BJ (cell line): ENCODE results near the gene RASGRP1. TPM values are rescaled to one million over a fixed set of nuclear protein-coding genes. Genes with fewer than 3 reads are reported as not detected.

ENCODE experiments used
- CTCF ChIA-PET: fragments of 350-600 bp; formaldehyde crosslinking; extraction: SDS; loops from one replicate; lab custom pipeline; 2021; ENCODE audit warnings: antibody characterized with exemption, inconsistent platforms; lab: Yijun Ruan, JAX
- POLR2A ChIA-PET: fragments of 300-600 bp; sonication (Branson Sonifier 250); formaldehyde crosslinking; extraction: SDS; loops from one replicate; lab custom pipeline; 2021; ENCODE audit warnings: antibody characterized with exemption; lab: Charles Lee
- DNase-seq: peaks from one replicate; pipeline ENCODE4 v3.0.0-alpha.2; 2011; ENCODE audit warnings: low read depth
- H3K27me3 ChIP-seq: 2 replicates; pipeline ENCODE4 v1.6.0; 2011; ENCODE audit warnings: low read length; ENCODE audit not compliant: control insufficient read depth, insufficient read depth
- H3K36me3 ChIP-seq: 2 replicates; pipeline ENCODE4 v1.5.1; 2011; ENCODE audit warnings: low read length; ENCODE audit not compliant: control insufficient read depth, insufficient read depth
- H3K4me3 ChIP-seq: 2 replicates; pipeline ENCODE4 v1.5.1; 2011; ENCODE audit warnings: low read depth, mild to moderate bottlenecking, control low read depth, low read length
- polyA plus RNA-seq: library from polyadenylated mRNA; depleted of rRNA; stranded (reverse); fragments of >200 nt; gene quantifications from 2 replicates; pipeline ENCODE4 v1.2.3, GENCODE V29; 2011
- TF ChIP-seq, protein P1 (sequence below): IDR thresholded peaks from 2 replicates; pipeline ENCODE4 v1.5.1; 2011; ENCODE audit warnings: low read depth, mild to moderate bottlenecking, control low read depth, inconsistent platforms, low read length, moderate library complexity; ENCODE audit not compliant: insufficient read depth

The RASGRP1 gene
- polyA plus RNA-seq, 1 experiment, result 4.3 TPM

DNA sequence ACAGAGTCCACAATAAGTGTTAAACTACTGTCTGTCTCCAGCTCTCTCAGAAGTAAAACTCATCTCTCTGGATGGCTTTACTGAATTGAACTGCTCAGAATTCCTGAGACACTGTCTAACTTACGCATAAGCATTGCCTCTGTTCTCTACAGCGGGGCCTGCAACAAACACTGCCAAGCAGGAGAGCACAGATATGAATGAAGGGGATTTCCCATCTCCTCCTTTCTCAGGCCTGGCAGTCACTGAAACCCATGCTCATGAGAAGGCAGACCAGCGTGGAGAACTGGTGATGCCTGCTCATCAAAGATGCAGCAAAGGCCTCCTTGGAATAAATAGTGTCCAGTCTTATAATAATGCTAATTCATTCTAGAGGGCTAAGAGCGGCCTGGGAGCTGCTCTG, 10.3 kb downstream of the RASGRP1 start:
- CTCF ChIA-PET, result interaction anchor here (1.0 to 5.5 kb wide), 3 partner anchors 10 to 129 kb away, joined by 3 to 37 read pairs (median 4); partner anchors contain the start of gene RASGRP1

DNA sequence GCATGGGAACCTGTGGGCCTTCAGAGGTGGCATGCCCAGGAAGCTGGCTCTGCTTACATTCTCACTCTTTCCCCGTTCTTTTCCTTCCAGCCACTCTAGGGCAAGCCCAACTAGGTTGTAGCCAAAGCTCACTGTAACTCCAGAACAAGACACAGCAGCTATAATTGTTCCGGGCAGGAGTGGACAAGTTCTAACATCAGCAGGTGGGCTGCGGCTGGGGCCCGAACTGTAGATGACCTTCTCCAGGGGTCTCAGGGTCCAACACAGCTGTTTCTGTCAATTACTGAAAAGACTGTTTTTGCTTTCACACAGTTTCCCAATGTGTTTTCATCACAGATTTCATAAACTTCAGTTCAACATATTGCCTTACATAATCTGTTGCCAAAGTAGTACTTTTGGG, 11.5 kb downstream of the RASGRP1 start:
- Histone ChIP-seq H3K4me3 (no peak overlapping the region), H3K27me3 (no peaks in the 10 kb centered on the region), H3K36me3 (no peaks in the 10 kb centered on the region)
- TF ChIP-seq, protein P1, sequence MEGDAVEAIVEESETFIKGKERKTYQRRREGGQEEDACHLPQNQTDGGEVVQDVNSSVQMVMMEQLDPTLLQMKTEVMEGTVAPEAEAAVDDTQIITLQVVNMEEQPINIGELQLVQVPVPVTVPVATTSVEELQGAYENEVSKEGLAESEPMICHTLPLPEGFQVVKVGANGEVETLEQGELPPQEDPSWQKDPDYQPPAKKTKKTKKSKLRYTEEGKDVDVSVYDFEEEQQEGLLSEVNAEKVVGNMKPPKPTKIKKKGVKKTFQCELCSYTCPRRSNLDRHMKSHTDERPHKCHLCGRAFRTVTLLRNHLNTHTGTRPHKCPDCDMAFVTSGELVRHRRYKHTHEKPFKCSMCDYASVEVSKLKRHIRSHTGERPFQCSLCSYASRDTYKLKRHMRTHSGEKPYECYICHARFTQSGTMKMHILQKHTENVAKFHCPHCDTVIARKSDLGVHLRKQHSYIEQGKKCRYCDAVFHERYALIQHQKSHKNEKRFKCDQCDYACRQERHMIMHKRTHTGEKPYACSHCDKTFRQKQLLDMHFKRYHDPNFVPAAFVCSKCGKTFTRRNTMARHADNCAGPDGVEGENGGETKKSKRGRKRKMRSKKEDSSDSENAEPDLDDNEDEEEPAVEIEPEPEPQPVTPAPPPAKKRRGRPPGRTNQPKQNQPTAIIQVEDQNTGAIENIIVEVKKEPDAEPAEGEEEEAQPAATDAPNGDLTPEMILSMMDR, result no peak
- CTCF ChIA-PET, result interaction anchor here (1.0 to 5.5 kb wide), 6 partner anchors 11 to 138 kb away, joined by 3 to 37 read pairs (median 5); partner anchors contain the start of gene RASGRP1
- DNase-seq, result no peak
- POLR2A ChIA-PET, result no interaction called here

More for the DNA sequence above, 10.3 kb downstream of the RASGRP1 start:
- TF ChIP-seq, protein P1, result no peak
- DNase-seq, result no peak
- no peaks in the 10 kb centered on the region for H3K36me3 ChIP-seq
- POLR2A ChIA-PET, result no interaction called here
- H3K4me3 ChIP-seq, result no peak overlapping the region
- no peaks in the 10 kb centered on the region for H3K27me3 ChIP-seq

DNA sequence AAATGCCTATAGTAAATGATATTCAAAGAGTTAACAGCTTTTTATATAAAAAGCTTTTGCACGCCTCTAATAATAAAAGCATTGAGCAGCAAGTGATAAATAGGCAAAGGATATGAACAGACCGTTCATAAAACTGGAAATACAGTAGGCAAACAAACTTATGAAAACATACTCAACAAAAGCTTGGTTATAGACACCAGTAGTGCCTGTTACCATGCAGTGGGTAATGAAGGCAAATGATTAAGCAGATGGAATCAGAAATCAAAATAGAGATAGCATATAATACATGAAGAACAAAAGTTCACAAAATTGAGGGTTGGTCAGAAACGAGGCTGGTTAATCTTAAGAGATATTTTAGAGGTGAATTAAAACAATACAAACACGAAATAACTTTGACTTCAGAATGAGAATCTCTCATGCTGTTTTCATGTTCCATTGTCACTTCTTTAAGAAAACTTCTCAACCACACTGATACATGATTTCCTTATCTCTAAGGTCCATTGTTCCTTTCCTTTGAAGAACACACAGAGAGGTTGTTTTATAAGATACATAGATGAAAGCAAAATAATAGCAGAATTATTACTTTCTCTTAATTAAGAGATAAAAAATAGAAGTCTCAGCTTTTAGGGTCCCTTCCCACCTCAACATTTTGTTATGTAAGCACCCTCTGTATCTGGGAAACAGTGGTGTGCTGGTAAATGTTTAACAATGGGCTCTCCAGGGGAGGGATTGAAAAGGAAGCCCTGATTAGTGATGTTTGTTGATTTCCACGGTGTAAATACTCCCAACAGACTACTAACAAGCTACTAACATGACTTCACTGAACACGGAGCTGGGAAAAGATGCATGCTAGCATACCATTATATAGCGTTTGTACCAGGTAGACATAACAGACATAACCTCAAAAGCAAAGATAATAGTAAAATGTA, 12.6 kb downstream of the RASGRP1 start:
- TF ChIP-seq, protein P1, result no peak
- POLR2A ChIA-PET, result no interaction called here

DNA sequence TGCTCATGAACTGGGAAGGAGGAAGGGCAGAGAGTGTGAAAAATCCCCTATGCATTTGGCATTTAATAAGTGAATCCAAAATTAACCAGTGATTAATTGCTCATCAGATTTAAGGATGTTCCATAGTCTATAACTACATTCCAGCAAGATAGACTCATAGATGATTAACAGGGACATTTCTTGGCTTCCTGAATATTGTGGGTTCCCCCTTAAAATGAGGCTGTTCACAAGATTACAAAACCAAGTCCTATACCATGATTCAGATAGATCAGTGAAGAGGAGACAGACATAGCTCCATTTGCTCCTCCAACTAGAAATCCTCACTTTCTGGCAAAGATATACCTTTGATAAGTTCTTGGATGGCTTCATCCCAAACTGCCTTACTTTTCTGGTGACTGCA, 15.4 kb downstream of the RASGRP1 start:
- Histone ChIP-seq H3K36me3 (no peaks in the 10 kb centered on the region), H3K4me3 (no peak overlapping the region), H3K27me3 (no peaks in the 10 kb centered on the region)
- CTCF ChIA-PET, result interaction anchor here (0.6 to 3.3 kb wide), 2 partner anchors 15 to 110 kb away, joined by 3 to 14 read pairs; partner anchors contain the start of gene RASGRP1
- TF ChIP-seq, protein P1, result no peak
- POLR2A ChIA-PET, result no interaction called here
- DNase-seq, result no peak

More for the DNA sequence above, 12.6 kb downstream of the RASGRP1 start:
- CTCF ChIA-PET, result interaction anchor here (0.7 to 5.5 kb wide), 8 partner anchors 9 to 139 kb away, joined by 3 to 37 read pairs (median 6); partner anchors contain the start of gene RASGRP1
- DNase-seq, result no peak
- no peak overlapping the region for H3K4me3 ChIP-seq
- H3K27me3 ChIP-seq, result no peaks in the 10 kb centered on the region
- H3K36me3 ChIP-seq, result no peaks in the 10 kb centered on the region
